GM21717 (cell line): ENCODE measurements around the gene NWD2.
"Not testable (repeated sequence)": the region's sequence is repeated elsewhere in the genome, so short reads cannot be mapped to it uniquely, and the experiment has no call there.

ENCODE experiments used
- ATAC-seq: cut with Tn5 transposase; IDR thresholded peaks from one replicate; pipeline ENCODE4 v1.9.1; 2021; ENCODE audit warnings: mild to moderate bottlenecking, moderate library complexity; ENCODE audit not compliant: unreplicated experiment

NWD2 gene

DNA sequence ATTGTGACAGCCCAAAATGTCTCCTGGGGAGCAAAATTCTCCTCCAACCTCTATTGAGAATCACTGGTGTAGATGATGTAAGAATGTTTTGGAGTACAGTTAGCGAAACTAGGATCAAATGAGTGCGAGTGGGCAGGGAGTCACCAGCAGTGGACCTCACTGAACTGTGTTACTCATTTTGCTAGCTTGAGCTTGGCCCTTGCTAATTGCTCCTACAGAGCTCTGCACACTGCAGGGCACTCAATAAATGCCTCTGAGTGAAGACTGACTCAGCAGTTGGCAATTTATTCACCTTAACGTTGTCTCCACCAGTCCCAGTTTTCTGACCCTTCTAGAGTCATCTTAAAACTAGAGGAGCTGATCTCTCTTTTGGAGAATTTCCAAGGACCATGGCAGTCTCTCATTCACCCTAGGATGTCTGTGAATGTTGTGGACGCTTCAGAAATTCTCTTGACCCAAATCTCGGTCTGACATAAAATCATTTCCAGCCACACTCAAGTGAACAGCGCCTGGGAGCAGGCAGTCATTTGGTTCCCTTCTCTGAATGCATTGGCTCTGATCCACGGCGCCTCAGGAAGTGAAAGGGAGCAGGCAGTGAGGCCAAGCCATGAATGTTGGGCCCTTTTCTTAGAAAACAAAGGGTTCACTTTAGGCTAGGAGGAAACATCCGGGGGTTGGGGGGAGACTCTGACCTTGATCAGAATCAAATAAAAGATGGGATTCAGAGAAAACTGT is 148.1 kb downstream of the NWD2 start:
- no peak for ATAC-seq

DNA sequence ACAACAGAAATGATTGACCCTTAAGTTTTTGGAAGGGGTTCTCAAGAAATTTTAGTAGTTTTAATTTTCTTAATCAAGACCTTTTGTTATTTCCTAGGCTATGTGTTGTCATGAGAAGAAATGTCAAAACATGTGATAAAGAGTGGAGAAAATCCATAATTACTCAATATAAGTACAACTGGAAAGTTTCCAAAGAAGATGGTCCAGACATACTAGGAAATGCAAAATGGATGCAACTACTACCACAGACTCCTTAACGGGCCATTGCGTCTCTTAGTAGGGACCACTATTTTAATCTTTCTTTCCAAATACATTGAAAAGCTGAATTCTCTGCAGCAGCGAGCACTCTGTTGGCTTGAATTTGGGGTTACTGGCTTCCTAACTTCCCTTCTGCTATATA is 148.8 kb downstream of the NWD2 start:
- no peak for ATAC-seq

DNA sequence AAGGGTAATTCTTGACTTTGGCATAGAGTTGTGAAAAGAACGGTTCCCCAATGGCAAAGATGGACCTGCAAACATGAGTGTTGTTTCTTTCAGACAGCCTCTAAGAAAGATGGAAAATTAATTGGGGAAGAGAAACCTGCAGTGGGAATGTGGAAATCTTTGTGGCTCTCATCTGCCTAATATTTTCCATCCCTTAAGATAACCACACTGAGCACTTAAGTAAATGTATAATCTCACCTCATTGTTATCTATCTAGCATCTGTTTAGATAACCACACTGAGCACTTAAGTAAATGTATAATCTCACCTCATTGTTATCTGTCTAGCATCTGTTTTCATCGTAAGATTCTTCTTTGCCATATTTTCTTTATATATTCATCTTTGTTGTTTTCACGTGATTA is 149.3 kb downstream of the NWD2 start:
- no peak for ATAC-seq

- ATAC-seq, result no peak
These were observed 153.0 kb downstream of the NWD2 start for GRCh38 chr4:37397505-37397904.

- ATAC-seq, result peak; percentile 85
These were observed 155.8 kb downstream of the NWD2 start for GRCh38 chr4:37400241-37400881.

DNA sequence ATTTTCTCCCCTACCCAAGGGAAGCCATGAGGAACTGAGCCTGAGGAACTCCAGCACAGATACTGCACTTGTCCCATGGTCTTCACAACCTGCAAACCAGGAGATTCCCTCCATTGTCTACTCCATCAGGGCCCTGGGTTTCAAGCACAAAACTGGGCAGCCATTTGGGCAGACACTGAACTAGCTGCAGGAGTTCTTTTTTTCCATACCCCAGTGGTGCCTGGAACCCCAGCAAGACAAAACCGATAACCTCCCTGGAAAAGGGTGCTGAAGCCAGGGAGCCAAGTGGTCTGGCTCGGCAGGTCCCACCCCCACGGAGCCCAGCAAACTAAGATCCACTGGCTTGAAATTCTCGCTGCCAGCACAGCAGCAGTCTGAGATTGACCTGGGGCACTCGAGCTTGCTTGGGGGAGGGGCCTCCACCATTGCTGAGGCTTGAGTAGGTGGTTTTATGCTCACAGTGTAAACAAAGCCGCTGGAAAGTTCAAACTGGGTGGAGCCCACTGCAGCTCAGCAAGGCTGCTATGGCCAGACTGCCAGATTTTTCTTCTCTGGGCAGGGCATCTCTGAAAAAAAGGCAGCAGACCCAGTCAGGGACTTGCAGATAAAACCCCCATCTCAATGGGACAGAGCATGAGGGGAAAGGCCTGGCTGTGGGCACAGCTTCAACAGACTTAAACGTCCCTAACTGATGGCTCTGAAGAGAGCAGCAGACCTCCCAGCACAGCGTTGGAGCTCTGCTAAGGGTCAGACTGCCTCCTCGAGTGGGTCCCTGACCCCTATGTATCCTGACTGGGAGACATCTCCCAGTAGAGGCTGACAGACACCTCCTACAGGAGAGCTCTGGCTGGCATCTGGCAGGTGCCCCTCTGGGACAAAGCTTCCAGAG is 163.6 kb downstream of the NWD2 start:
- ATAC-seq, result not testable (repeated sequence)

GRCh38 chr4:37413612-37414011 is 169.1 kb downstream of the NWD2 start:
- ATAC-seq, result not testable (repeated sequence)

DNA sequence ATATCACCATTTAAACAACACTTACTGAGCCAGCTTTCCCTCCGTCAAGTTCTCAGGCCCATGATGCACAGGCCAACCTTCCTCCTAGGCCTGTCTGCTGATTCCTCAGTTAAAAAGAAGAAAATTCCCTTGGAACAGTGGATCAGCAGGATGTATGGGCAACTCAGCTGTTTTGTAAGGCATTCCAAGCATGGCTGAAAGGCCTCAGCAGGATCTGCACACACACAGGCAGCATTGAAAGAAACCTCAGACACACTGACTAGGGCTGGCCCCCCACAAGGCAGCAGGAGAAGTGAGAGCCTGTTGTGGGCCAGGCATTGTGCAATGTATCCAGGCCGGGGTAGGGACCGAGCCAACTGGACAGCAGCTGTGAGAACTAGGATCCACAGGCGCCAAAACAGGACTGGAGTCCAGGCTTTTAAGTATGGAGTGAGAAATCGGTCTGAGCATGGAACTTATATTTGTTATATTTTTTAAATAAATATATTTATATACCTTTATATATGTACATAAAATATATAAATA is 171.4 kb downstream of the NWD2 start:
- no peak for ATAC-seq

DNA sequence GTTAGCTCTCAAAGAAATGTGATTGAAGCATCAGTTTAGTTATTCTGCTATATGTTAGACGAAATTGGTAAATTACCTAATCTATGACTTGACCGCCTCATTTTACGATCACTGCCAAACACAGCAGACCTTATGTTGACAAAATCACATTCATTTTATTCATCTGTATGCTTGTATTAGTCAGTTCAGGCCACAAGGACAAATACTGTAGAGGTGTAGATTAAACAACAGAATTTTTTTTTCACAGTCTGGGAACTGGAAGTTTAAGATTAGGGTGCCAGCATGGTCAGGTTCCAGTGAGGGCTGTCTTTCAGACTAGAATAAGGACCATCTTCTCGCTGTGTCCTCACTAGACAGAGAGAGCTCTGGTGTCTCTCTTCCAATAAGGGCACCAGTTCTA is 177.1 kb downstream of the NWD2 start:
- ATAC-seq, result no peak

DNA sequence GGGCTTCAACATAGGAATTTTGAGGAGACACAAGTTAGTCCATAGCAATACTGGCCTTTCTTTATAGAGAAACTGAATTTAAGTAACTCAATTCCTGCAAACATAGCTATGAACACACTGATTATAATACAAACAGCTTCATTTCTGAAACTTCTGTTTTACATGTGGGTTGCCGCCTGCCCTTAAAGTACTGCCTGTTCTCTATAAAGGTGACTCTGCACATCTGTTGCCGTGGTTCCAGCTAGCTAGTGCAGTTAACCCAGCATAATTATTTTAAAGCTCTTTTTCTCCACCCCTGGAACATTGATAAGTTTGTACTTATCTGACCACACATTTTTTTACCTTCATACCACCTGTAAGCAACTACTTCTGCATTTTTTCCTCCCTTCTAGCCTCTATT is 177.6 kb downstream of the NWD2 start:
- ATAC-seq, result no peak

DNA sequence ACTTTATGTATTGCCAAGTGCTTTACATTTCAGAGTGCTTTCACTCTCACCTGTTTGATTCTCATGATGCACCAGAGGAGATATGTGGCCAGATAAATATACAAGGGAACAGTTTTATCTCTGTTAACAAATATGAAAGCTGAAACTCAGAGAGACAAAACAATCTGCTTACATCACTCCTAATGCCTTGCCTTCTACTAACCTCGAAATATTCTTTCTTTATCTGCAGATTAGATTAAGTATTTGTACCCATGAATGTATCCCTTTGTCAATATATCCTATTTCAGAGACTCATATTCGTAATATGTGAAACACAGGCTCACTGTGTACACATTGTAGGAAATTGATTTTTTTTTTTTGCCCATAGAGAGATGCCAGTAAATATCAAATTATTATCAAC is 178.1 kb downstream of the NWD2 start:
- ATAC-seq, result no peak

- ATAC-seq, result no peak
These were observed 178.8 kb downstream of the NWD2 start for GRCh38 chr4:37423310-37423709.

- ATAC-seq, result no peak
These were observed 180.2 kb downstream of the NWD2 start for GRCh38 chr4:37424753-37425152.

- no peak for ATAC-seq
These were observed 181.3 kb downstream of the NWD2 start for GRCh38 chr4:37425857-37426256.

DNA sequence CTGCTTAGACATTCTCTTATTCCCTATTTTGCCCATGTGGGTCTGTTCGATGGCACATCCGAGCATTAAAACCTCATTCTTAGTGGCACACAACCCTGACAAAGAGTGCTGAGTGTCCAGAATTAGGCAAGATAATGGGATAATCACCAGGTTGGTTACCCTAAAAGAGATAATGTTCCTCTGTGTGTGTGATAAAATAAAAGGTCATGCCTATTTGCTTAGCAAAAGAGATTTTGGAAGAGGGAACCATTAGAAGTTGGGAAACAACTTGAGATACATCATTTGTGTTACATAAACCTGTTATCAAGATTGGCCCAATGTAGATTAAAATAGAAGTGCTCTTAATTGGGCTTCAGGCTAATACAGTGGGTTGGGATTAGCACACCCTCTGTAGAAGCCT is 182.7 kb downstream of the NWD2 start:
- no peak for ATAC-seq

DNA sequence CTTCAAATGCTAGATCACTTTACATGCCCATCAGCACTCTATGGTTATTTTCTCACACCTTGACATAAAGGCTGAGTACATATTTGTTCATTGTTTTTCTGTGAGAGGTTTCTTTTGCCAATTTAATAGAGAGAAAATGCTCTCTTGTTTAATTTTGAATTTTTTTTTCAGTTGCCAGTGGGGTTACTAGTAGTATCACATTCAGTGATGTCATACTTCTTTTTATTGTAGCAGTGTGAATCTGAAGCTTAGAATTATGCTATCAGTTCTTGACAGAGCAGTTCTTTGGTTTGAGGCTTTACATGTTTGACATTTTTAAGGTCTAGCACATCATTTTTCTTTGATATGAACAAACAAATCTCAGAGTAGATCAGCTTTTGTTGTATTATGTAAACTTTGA is 185.4 kb downstream of the NWD2 start:
- no peak for ATAC-seq

DNA sequence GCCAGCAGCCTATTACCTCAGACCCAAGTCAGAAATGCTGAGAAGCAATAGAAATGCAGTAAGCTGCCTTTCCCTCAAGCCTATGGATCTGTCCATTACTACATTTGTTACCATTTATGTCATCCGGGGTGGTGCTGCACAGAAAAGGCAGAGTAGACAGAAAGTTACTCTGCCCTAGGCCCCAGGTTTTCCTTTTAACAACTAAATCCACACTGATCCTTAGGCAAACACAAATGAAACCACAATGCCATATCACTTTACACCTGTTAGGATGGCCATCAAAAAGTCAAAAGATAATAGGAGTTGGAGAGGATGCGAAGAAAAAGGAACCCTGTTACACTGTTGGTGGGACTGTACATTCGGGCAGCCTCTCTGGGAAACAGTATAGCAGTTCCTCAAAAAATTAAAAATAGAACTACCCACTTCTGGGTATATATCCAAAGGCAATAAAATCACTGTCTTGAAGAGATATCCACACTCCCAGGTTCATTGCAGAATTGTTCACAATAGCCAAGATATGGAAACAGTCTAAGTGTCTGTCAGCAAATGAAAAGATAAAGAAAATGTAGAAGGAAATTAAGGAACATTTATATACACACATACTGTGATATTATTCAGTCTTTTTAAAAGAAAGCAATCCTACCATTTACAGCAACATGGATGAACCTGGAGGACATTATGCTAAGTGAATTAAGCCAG is 186.3 kb downstream of the NWD2 start:
- ATAC-seq, result no peak

DNA sequence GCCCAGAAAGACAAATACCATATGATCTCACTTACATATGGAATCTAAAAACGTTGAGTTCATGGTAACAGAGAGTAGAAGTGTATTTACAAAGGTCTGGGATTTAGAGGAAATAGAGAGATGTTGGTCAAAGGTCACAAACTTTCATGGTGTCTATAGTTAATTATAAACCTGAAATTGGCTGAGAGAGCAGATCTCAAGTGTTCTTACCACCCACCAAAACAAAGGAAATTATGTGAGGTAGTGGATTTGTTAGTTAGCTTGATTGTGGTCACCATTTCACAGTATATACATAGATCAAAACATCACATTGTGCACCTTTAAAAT is 186.8 kb downstream of the NWD2 start:
- no peak for ATAC-seq

DNA sequence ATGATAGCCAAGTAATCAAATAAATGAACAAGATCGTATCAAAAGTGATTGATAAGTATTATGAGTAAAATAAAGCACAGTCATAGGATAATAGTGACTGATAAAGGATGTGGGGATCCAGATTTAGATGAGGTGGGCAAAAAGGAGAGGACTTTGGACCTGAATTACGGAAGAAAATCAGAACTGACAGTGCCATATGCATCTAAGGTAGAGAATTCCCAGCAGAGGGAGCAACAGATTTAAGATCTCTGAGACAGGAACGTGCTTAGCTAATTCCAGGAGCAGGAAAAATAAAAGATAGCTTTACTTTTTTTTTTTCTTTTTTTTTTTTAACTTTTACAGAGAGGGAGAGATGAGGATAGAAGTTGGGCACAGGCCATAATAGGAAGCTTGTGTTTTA is 189.9 kb downstream of the NWD2 start:
- no peak for ATAC-seq

GRCh38 chr4:37436546-37436945 is 192.0 kb downstream of the NWD2 start:
- ATAC-seq, result no peak

GRCh38 chr4:37437163-37437562 is 192.6 kb downstream of the NWD2 start:
- no peak for ATAC-seq
